Measurements from ENCODE around the gene SMARCC2.
A peak's percentile ranks its signal among the peaks of the same experiment; 100 is the strongest.

- TF ChIP-seq POLR2AphosphoS5 (IDR thresholded peaks at IDR 0.05; ENCODE audit: low read depth, low read length), result 0 out of 2 replicates have a peak, but pooled peaks have one; percentile 22
- TF ChIP-seq TAF1 (IDR thresholded peaks at IDR 0.05; ENCODE audit: borderline replicate concordance, insufficient read depth, low read length), result no peak
- TF ChIP-seq SIN3A (IDR thresholded peaks at IDR 0.05; ENCODE audit: borderline replicate concordance, insufficient read depth, low read length), result 0 out of 2 replicates have a peak, but pooled peaks have one; percentile 23
- TF ChIP-seq FOXP2 (optimal IDR thresholded peaks at IDR 0.05; ENCODE audit: borderline replicate concordance, extremely low read depth, extremely low read length, insufficient read depth), result no peak
- TF ChIP-seq REST (IDR thresholded peaks at IDR 0.05; ENCODE audit: insufficient read depth in 1 of 2, low read depth in 2 of 2, low read length in 2 of 2), result peak; percentile 19 to 28; a peak in 2 of 4 replicates
Measured at GRCh38 chr12:56189918-56190694, 823 bp upstream of the SMARCC2 start.
